Measurements from ENCODE around the gene SH3RF1.
"Not testable (repeated sequence)": the region's sequence is repeated elsewhere in the genome, so short reads cannot be mapped to it uniquely, and the experiment has no call there.

SH3RF1 gene

DNA sequence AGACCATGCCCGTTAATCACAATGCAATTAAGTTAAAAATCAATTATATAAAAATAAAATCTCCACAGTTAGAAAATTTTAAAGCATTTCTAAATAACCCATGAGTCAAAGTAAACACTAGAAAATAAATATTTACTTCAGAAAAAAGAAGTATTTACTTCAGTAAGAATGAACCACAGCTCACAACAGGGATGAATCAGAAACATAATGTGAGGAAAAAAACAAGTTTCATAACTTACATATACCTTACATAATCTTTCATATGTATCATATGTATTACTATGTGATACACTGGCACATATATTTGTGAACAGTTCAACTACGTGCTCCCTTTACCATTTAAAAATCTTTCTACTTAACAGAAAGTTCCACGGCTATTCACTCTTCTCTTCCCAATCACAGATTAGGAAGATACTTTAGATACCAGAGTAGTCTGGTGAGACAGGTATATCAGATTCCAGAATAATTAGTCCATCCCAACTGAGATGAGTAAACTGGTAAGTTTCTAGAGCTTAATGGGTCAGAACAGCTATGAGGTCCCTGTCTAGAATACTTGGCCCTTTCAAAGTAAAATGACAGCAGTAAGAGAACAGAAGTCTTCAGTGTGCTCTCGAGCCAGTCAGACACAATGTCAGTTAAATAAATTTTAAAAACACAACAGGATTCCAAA, 70.3 kb downstream of the SH3RF1 start:
- no peak for DNase-seq (ENCODE audit: low read depth, low spot score)

DNA sequence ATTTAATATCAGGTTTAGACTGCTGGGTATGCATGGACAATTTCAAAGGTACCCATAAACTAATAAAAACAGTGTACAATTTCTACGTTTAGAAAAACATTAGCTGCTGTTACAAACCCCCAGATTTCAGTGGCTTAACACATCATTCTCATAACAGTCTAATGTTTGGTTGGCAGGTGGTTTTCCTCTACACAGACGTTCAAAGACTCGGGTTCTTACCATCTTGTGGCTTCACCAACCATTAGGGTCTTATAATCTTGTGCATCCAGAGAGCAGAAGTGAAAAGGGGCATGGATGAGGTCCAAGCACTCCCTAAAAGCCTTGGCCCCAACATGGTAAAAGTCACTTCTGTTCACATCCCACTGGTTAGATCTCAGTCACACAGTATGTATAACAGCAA, 71.6 kb downstream of the SH3RF1 start:
- DNase-seq (ENCODE audit: low read depth, low spot score), result no peak

DNA sequence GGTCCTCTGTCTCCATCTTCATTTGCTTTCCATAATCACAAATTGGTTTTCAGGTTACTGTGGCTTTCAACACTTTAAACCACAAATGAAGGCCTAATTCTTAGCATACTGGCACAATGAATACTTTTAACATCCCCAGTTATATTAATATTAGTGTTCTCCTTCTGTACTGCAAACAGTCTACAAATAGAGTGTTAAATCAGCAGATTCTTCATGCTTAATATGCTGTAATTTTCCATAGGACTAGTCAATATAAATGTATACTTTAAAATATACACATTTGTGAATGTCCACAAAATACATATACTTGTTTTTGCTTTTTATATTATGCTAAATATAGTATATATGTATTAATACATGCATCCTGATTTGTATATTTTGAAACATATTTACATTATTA, 72.6 kb downstream of the SH3RF1 start:
- DNase-seq (ENCODE audit: low read depth, low spot score), result no peak

DNA sequence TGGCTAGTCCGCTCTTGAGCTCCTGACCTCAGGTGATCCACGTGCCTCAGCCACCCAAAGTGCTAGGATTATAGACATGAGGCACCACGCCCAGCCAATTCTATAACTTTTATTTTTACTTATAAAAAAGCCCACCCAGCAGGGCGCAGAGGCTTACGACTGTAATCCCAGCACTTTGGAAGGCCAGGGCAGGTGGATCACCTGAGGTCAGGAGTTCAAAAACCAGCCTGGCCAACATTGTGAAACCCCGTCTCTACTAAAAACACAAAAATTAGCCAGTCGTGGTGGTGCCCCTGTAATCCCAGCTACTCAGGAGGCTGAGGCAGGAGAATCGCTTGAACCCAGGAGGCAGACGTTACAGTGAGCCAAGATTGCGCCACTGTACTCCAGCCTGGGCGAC, 73.5 kb downstream of the SH3RF1 start:
- not testable (repeated sequence) for DNase-seq (ENCODE audit: low read depth, low spot score)

DNA sequence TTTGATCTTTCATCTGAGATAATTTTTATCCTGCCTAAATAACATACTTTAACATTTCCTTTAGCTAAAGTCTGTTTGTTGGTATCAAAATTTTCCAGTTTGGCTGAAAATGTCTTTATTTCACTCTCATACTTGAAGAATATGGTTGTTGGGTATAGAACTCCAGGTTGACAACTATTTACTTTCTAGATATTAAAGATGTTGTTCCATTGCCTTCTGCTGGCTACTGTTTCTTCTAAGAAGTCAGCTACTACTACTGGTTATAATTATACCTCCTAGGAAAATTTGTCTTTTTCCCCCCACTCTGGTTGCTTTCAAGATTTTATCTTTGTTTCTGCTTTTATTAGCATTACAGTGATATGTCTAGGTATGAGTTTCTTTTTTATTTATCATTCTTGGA, 75.7 kb downstream of the SH3RF1 start:
- DNase-seq (ENCODE audit: low read depth, low spot score), result no peak

DNA sequence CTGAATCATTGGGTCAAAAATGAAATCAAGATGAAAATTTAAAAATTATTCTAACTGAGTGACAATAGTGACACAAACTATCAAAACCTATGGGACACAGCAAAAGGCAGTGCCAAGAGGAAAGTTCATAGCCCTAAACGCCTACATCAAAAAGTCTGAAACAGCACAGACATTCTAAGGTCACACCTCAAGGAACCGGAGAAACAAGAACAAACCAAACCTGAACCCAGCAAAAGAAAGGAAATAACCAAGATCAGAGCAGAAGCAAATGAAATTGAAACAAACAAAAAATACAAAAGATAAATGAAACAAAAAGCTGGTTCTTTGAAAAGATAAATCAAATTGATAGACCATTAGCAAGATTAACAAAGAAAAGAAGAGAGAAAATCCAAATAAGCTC, 80.8 kb downstream of the SH3RF1 start:
- DNase-seq (ENCODE audit: low read depth, low spot score), result not testable (repeated sequence)

DNA sequence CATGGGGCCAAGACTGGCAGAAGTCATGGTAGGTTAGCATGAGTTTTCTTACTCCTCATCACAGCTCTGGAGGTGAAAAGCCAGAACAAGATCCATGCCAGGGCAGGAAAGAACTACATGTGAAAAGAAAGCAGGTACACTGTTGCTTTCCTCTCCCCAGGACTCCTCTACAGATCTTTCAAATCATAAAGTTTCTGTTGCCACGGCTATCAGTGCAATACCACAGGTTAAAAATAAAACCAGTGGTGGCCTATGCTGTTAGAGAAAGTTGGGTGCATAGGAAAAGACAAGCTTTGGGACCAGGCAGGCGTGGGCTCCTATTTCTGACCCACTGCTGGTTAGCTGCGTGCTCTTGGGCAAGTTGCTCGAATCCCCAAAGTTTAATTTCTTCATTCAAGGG, 81.4 kb downstream of the SH3RF1 start:
- no peak for DNase-seq (ENCODE audit: low read depth, low spot score)

DNA sequence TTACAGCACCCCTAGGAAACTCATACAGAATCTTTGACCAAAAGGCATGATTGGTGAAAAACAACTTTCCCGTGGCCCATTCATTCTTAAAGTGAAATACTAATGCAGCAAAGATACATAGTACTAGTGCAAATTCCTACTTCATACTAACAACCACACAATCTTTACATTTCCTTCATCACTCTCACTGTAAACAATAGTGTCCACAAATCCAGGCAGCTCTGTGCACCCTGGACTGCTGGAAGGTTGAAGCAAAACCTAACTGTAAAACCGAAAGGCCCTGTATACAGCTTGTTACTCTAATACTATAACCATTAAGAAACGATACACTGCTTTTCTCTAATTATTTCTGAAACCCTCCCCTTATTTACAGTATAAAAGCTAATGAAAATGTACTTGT, 82.6 kb downstream of the SH3RF1 start:
- DNase-seq (ENCODE audit: low read depth, low spot score), result no peak

DNA sequence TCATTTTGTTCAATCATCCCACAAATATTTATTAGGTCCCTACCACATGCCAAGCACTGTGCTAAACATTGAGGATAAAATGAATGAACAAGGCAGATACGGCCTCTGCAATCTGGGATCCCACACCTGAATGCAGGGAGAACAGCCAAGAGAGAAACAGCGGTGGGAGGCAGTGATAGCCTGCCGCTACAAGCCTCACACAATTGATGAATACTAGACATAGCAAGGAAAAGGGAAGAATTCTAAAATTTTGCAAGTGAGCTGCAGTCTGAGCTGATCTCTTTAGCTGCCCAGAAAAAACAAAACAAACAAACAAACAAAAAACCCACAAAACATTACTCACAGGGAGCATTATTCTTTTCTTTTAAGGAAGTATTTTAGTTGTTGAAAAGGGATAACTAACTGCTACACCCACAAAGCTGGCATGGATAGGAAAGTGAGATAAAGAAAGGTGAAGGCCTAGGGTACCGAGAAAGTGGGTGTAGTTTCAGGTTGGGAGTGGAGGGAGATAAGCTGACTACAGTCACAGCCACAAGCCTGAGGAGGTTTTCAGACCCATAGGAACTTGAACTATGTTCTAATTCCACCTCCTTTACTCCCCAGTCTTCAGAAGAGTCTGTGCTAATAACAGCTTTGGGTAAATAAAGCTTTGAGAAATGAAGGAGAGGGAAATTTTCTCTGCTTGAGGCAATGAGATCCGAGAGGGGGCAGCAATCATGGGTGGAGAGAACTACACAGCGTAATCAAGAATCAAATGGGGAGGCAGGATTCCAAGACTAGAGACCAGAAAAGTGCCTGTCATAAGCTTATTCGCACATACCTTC, 85.4 kb downstream of the SH3RF1 start:
- no peak for DNase-seq (ENCODE audit: low read depth, low spot score)

DNA sequence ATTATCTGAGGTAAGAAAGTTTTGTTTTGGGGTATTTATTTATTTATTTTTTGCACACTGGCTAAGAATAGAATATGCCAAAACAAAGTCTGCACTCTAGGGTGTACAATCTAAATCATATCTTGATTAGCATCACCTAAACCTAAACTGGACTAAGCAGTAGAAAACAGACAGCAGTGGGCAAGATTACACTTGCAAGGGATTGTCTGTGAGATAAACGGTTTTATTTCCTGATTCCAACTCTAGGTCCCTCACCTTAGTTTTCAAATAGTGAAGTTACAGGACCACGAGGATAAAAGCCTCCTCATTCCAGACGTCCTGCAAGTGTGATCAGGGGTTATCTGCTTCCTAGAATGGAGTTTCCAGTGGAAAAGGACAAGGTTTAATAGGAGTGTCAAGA, 86.1 kb downstream of the SH3RF1 start:
- no peak for DNase-seq (ENCODE audit: low read depth, low spot score)

DNA sequence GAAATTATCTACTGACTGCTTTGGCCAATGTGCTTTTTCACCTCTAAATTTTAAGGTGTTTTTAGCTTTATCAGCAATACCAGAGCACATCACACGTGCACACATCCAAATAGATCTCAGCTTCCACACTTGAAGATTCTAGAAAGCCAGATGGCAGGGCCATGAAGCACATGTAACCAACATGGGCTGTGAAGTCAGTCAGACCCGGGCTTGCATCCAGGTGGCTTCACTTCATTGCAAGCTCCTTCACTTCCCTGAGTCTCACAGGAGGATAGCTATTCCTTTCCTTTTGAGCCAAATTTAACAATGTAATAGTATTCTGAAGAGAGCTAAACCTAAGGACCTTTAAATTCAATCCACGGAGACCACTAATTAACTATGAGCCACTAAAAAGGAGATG, 86.5 kb downstream of the SH3RF1 start:
- no peak for DNase-seq (ENCODE audit: low read depth, low spot score)

DNA sequence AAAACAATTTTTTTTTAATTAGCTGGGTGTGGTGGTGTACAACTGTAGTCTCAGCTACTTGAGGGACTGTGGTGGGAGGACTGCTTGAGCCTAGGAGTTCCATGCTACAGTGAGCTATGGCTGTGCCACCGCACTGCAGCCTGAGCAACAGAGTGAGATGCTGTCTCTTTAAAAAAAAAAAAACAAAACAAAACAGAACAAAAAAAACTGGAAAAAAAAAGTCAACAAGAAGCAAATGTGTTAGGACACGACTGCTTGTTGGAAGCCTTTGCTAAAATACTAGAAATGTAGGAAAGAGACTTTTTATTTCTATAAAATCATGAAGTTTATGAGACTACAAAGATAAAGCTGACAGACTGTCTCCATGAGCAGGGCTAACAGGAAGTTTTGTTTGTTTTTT, 87.2 kb downstream of the SH3RF1 start:
- DNase-seq (ENCODE audit: low read depth, low spot score), result no peak

DNA sequence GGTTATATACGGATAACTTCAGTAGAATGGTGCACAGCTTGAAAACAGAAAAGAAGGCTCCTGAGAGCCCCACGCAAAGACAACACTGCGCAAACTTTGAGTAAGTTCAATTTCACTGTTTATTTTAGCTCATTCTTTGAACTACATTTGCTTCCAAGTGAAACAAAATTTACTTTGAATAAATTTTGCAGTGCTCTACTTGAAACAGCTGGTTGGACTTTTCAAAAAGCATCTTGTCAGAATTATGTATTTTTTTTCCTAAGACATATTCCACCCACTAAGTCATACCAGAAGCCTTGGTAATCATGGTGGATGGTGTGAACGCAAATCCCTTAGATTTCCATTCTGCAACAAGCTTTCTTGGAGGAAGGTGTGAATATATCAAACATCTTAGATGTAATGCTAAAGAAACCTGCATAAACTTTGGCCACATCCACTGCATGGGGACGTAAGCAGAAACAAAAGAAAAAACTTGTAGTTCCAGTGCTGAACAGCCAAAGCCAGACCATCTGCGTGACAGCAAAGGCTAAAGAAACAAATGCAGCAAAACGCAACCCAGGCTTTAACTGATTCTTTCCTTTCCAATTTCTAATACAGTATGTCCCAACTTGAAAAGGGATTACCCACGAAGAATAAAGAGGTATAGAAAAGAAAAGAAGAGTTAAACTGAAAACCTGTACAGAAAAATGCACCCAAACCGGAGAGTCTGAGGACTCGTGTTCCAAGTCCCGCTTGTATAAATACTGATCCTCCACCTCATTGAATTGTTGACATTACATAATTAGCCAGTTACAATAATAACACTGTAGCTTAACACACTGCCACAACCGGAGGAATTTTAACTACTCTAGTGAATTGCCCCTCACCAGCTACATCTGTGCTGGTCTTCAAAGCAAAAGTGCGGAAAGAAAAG, 90.9 kb downstream of the SH3RF1 start:
- no peak for DNase-seq (ENCODE audit: low read depth, low spot score)

DNA sequence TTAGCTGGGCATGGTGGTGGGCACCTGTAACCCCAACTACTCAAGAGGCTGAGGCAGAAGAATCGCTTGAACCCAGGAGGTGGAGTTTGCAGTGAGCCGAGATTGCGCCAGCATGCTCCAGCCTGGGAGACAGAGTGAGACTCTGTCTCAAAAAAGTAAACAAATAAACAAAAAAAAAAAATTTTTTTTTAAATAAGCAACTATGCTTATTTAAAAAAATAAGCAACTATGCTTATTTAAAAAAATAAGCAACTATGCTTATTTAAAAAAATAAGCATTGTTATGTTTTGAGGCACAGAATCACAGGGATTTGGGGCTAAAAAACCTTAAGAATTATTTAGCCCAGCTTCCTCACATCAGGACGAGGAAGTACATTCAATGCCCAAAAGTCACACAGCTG, 92.7 kb downstream of the SH3RF1 start:
- not testable (repeated sequence) for DNase-seq (ENCODE audit: low read depth, low spot score)

DNA sequence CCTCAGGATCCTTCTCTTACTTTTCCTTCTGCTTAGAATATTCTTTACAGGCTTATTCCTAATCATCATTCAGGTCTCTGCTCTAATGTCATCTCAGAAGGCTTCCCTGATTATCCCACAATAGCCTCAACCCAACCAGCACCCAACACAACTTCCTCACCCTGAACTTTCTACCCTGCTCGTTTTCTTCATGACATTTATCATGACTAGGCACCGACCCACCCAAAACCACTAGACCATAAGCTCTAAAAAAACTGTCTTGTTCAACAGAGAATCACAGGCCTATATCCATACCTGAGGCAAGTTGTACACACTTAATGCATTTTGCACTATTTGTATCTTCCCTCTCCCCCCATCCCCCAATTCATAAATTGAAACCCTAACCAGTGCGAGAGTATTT, 95.3 kb downstream of the SH3RF1 start:
- no peak for DNase-seq (ENCODE audit: low read depth, low spot score)

DNA sequence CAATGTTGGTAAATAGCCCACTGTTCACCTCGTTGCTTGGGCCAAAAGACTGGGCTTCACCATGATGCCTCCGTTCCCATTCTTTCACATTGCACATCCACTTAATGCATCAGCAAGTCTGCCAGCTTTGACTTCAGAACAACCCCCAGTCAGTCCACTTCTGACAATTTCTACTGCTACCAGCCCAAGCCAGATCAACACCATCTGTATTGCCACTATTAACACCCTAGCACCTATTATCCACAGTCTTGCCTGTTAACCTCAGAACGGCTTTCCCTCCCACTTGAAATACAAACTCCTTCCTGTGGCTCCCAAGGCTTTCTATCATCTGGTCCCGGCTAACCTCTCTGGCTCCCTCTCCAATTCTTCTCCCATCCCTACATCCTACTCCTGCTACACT, 95.7 kb downstream of the SH3RF1 start:
- DNase-seq (ENCODE audit: low read depth, low spot score), result no peak

DNA sequence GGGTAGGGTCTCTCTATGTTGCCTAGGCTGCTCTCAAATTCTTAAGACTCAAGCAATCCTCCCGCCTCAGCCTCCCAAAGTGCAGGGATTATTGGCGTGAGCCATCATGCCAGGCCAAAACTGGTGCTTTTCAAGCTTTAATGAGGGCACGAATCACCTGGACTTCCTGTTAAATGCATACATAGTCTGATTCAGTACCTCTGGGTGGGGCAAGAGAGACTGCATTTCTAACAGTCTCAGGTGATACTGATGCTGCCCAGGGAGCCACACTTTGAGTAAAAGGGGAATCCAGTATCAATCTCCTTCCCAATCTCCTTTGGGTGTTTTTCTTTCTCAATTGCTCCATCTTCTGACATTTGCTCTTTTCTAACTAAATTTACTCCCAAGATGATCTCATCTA, 96.5 kb downstream of the SH3RF1 start:
- DNase-seq (ENCODE audit: low read depth, low spot score), result no peak

DNA sequence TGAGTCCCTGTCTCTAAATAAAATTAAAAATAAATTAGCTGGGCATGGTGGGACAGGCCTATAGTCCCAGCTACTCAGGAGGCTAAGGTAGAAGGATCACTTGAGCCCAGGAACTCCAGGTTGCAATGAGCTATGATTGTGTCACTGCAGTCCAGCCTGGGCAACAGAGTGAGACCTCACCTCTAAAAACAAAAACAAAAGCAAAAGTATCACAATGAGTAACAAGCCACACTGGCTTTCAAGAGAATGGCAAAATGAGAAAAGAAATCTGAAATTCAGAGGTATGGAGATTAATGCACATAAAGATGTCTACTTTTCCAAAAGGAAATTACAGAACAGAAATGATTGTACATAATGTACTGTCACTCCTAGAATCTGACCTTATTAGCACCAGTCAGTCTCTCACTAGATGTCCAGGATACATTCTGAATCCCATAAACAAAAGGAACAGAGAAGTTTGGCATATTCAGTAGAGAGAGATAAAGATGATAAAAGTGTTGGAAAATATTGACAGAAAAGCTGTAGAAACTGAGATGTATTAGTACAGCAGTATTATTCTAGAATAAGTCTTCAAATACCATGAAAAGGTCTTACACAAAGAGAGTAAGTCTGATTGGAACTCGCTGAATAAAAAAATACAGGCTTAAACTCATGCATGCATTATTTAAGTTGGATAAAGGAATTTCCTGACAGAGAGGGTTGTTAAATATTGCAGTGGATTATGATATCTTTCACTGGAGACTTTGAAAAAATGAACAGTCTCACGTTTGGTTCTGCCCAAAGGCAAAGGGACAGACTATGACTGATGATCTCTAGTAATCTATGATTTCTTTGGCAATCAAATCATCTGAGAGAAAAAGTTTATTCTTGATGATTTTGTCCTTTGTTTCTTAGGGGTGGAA, 102.5 kb downstream of the SH3RF1 start:
- DNase-seq (ENCODE audit: low read depth, low spot score), result no peak

DNA sequence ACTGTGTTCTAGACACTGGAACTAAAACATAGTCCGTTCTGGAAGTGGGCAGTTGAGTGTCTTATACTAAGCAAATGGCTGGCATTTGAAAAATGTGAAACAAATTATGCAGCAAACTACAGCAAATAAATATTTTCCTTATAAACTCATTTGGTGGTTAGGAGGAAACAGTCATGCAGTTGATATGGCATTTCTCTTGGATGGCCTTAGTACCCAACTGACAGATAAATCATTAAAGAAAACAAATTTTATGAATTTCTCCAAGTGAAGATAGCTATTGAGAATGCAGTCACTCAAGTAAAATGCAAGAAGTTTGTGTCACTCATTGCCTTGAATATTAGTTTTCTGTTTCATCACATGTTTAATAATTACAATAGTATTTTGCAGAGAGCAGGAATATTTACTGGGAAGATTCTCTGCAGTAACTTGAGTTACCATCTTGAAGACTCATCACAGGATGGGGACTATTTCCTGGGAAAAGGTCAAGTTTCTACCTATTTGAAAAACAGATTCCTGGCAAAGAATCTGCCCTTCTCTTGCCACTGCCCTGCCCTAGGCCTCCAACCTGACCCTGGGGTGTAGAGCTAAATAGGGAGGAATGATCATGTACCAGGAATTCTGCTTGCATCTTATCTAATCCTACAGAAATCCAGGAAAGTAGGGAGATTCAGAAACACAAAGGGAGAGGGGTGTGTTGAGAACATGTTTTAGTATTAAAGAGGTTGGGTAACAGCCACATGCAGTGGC, 105.9 kb downstream of the SH3RF1 start:
- DNase-seq (ENCODE audit: low read depth, low spot score), result no peak

DNA sequence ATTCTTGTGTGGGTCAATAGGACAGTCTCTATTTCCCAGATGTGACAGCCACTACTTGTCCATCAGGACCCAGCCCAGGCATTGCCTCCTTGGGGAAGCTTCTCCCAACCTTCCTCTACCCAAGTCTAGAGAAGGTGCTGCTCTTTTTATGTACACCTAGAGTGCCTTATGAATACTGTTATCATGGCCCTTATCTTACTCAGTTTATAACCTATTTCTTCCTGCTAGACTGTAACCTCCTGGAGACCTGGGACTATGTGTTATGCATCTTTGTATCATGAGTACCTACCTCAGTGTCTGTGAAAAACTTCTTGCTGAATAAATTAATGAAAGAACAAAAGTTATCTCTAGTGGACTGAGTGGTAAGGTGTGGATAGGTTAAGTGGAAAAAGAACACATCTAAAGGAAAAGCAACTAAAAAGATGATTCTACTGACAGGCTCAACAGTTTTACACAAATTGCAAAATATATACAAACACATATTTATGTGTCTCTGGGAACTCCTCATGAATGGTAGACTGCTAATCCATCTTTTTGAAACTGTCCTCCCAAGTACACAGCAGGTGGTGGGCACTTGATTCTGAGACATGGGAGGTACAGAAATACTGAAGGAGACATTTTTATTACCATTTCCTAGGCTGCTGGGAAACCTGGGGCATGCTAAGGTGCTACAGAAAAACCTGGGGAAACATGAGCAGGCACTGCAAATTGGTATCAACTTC, 106.6 kb downstream of the SH3RF1 start:
- no peak for DNase-seq (ENCODE audit: low read depth, low spot score)
